SK-N-SH (cell line): Measurements from ENCODE around the gene CLIC5.

Source experiments
- CTCF ChIP-seq: fragments of 200-600 bp; sonication (generic); IDR thresholded peaks from 2 replicates; pipeline ENCODE4 v1.6.1; 2017; ENCODE audit warnings: antibody characterized with exemption, mild to moderate bottlenecking, moderate library complexity
- EP300 ChIP-seq, 2 experiments: IDR thresholded peaks; 2 replicates each; pipeline versions ENCODE4 v1.4.0 to v1.6.1; 2012; ENCODE audit warnings: borderline replicate concordance in 1 of 2, low read depth in 1 of 2, low read length in 1 of 2
- EZH2phosphoT487 ChIP-seq: fragments of 200-600 bp; sonication (generic); IDR thresholded peaks from 2 replicates; pipeline ENCODE4 v1.6.1; 2017; ENCODE audit warnings: low read depth, mixed run types, mild to moderate bottlenecking, antibody characterized with exemption, moderate library complexity, borderline replicate concordance
- FOXM1 ChIP-seq: IDR thresholded peaks from 2 replicates; pipeline ENCODE4 v1.4.0; 2012; ENCODE audit warnings: low read depth, mild to moderate bottlenecking
- NFIC ChIP-seq: IDR thresholded peaks from 2 replicates; pipeline ENCODE4 v1.4.0; 2012; ENCODE audit warnings: borderline replicate concordance
- RAD21 ChIP-seq: IDR thresholded peaks from 2 replicates; pipeline ENCODE4 v1.6.1; 2012; ENCODE audit warnings: mild to moderate bottlenecking, low read length
- RFX5 ChIP-seq: IDR thresholded peaks from 2 replicates; pipeline ENCODE4 v1.6.1; 2012; ENCODE audit warnings: mild to moderate bottlenecking, improper control_type of control experiment, low read length
- TAF1 ChIP-seq: IDR thresholded peaks from 2 replicates; pipeline ENCODE4 v1.6.1; 2012; ENCODE audit warnings: low read depth, mild to moderate bottlenecking, low read length, moderate library complexity, borderline replicate concordance
- TCF12 ChIP-seq: IDR thresholded peaks from 2 replicates; pipeline ENCODE4 v1.4.0; 2012
- USF2 ChIP-seq: fragments of 150-350 bp; IDR thresholded peaks from 2 replicates; pipeline ENCODE4 v1.6.1; 2017; ENCODE audit warnings: antibody characterized with exemption, low read length, low read depth, borderline replicate concordance
- YY1 ChIP-seq: IDR thresholded peaks from 2 replicates; pipeline ENCODE4 v1.4.0; 2012; ENCODE audit warnings: low read depth, mild to moderate bottlenecking
- TF ChIP-seq, protein P1 (sequence below): fragments of 150-350 bp; IDR thresholded peaks from 2 replicates; pipeline ENCODE4 v1.6.1; 2016; ENCODE audit warnings: mild to moderate bottlenecking, low read depth, low read length

DNA sequence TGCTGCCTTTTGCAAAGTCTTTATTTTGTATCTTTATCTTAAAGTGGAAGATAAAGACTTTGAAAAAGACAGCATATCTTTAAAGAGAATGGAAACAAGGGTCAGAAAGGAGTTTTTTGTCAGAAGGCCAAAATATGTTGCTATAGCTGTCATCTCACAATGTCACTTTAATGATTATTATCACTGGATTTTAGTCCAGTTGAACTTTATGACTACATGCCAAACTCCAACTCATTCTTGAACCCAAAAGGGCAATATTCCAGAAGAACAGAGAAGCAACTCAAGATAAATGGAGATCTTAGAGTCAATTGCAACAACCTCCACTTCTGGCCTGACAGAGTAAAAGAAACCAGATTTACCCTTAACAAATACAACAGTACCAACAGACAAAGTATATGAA is 47.3 kb upstream of the CLIC5 start:
- no peak for TF ChIP-seq EP300 (IDR thresholded peaks at IDR 0.05; ENCODE audit: borderline replicate concordance in 1 of 2, low read depth in 1 of 2, low read length in 1 of 2)
- TF ChIP-seq CTCF = no peak
- no peak for TF ChIP-seq TAF1
- TF ChIP-seq RAD21 = no peak
- TF ChIP-seq RFX5 = no peak
- no peak for TF ChIP-seq FOXM1
- no peak for TF ChIP-seq USF2
- no peak for TF ChIP-seq EZH2phosphoT487
- TF ChIP-seq TCF12 = no peak
- no peak for TF ChIP-seq YY1
- TF ChIP-seq, protein P1, sequence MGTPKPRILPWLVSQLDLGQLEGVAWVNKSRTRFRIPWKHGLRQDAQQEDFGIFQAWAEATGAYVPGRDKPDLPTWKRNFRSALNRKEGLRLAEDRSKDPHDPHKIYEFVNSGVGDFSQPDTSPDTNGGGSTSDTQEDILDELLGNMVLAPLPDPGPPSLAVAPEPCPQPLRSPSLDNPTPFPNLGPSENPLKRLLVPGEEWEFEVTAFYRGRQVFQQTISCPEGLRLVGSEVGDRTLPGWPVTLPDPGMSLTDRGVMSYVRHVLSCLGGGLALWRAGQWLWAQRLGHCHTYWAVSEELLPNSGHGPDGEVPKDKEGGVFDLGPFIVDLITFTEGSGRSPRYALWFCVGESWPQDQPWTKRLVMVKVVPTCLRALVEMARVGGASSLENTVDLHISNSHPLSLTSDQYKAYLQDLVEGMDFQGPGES = no peak
- no peak for TF ChIP-seq NFIC
